ENCODE measurements around the gene SULT2B1.

SULT2B1 gene

GRCh38 chr19:48603850-48604249 lies 51.9 kb downstream of the SULT2B1 start:
- no peak for DNase-seq

- no peak for DNase-seq
Measured at GRCh38 chr19:48606463-48607358, 54.7 kb downstream of the SULT2B1 start, which contains the start of gene SPACA4. Gene SPACA4 (plus strand): TSS chr19:48606742. CDS start chr19:48606979, 237 bp downstream.

- no peak for DNase-seq
Measured at GRCh38 chr19:48607359-48607755, 55.4 kb downstream of the SULT2B1 start.

GRCh38 chr19:48608798-48609263 lies 56.9 kb downstream of the SULT2B1 start:
- DNase-seq: peak; percentile 83 to 84

- no peak for DNase-seq
Measured at GRCh38 chr19:48609571-48610108, 57.7 kb downstream of the SULT2B1 start.

- no peak for DNase-seq
Measured at GRCh38 chr19:48611872-48612271, 59.9 kb downstream of the SULT2B1 start.

- no peak for DNase-seq
Measured at GRCh38 chr19:48613024-48613851, 61.3 kb downstream of the SULT2B1 start.

- DNase-seq: peak in 1 of 2 experiments; percentile 11
Measured at GRCh38 chr19:48613852-48614435, 62.0 kb downstream of the SULT2B1 start.

- DNase-seq: no peak
Measured at GRCh38 chr19:48614436-48615230, 62.7 kb downstream of the SULT2B1 start, which contains the start of gene FAM83E. Gene FAM83E (minus strand): TSS chr19:48615076. CDS start chr19:48613372, 1,704 bp downstream.

- no peak for DNase-seq
Measured at GRCh38 chr19:48615231-48616040, 63.5 kb downstream of the SULT2B1 start.

- DNase-seq: no peak
Measured at GRCh38 chr19:48616041-48616436, 64.1 kb downstream of the SULT2B1 start.

- DNase-seq: no peak
Measured at GRCh38 chr19:48616491-48617056, 64.6 kb downstream of the SULT2B1 start.

GRCh38 chr19:48617146-48617937 lies 65.4 kb downstream of the SULT2B1 start:
- no peak for DNase-seq

- no peak for DNase-seq
Measured at GRCh38 chr19:48618278-48618915, 66.4 kb downstream of the SULT2B1 start.

- DNase-seq: peak; percentile 99 to 100
Measured at GRCh38 chr19:48618916-48619691, 67.1 kb downstream of the SULT2B1 start, which contains the start of the genes RPL18 and SPHK2. Gene RPL18 (minus strand): TSS chr19:48619178. CDS start chr19:48619143, 35 bp downstream. Gene SPHK2 (plus strand): TSS chr19:48619506. CDS start chr19:48620515, 1,009 bp downstream.

- DNase-seq: peak in 1 of 2 experiments; percentile 63
Measured at GRCh38 chr19:48619692-48620585, 68.0 kb downstream of the SULT2B1 start.

- DNase-seq: no peak
Measured at GRCh38 chr19:48623556-48624066, 71.6 kb downstream of the SULT2B1 start.

Measured in Kasumi-1 (cell line).